Posterior vena cava (tissue), 2 donors: ENCODE measurements around the gene GLYR1. TPM values are rescaled to one million over a fixed set of nuclear protein-coding genes. Genes with fewer than 3 reads are reported as not detected.
"Not testable (repeated sequence)": the region's sequence is repeated elsewhere in the genome, so short reads cannot be mapped to it uniquely, and the experiment has no call there.

Experiments used
- DNase-seq: peaks from one replicate; pipeline ENCODE4 v3.0.0-alpha.2; 2020; ENCODE audit warnings: low spot score
- intact Hi-C, 2 donors: fragments of 100-400 bp; cut with DNase I; formaldehyde crosslinking; loops; one replicate each; pipeline versions ENCODE4 v1.14.1 to v1.14.2; 2022 to 2023
- long read RNA-seq, 2 donors: library from polyadenylated mRNA; unstranded; transcript quantifications; one replicate each; pipeline ENCODE4 v2.0.0, GENCODE V29; 2020 to 2021
- total RNA-seq, 2 donors: library from RNA; stranded (reverse); fragmentation: NEBNext Ultra II Directional; extraction: Animal tissue kit (Norgen Biotek cat#: 25700); gene quantifications; one replicate each; pipeline ENCODE4 v1.2.1, GENCODE V29; 2021
- donor health status: DM: yes; HTN: yes; CAD: no.
- donor health status: DM: yes; HTN: yes; CAD: no.

The GLYR1 gene
- 10 to 100 TPM; 72.2 to 72.3 TPM for total RNA-seq
- long read RNA-seq, donor 1, transcript GLYR1-201 (16 exons, 3,772 nt), result major isoform, 7 of 25 reads
- long read RNA-seq, donor 1, partial matches to known transcripts, result 5 of 25 reads
- long read RNA-seq, donor 1, other reads (novel, unspliced or antisense), result 11 of 25 reads
- long read RNA-seq, donor 2, partial matches to known transcripts, result 12 of 57 reads
- long read RNA-seq, donor 2, other reads (novel, unspliced or antisense), result 43 of 57 reads

DNA sequence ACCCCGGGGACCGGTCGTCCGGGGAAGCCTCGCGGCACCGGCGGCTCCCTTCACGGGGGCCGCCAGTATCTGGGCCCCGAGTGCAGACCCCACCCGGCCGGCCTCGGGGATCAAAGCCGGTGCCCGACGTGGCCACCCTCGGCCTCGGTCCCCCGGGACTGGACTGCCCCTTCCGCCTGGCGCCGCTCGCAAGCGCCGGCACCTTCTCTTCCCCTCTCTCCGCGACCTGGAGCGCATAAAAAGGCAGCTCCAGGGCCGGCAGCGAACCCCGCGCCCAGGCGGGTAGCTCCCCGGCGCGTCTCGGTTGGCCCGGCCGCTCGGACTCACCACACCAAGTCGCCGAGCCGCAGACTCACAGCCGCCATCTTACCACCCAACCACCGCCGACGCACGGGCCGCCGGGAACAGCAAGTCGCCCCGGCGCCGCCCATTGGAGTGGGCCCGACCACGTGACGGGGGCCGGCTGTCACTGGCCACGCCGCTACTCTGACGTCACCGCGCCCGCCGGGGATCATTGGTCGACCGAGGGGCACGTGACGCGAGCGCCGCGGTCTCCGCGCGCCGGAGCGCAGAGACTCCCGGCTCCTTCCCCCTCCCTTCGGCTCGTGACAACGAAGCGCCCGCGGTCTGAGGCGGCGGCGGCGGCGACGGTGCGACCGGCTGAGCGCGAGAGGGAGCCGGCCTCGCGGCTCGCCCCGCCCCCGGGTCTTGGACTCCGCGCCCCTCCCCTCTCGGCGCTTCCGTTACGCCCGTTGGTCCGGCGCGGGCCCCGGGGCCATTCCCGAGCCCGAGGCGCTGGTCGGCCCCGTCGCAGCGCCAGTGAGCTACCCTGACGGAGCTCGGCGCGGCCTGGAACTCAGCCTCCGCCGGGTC is at the start of gene GLYR1, which contains the start of gene UBN1:
TSS of gene GLYR1 (minus strand) at position 388 of the 873 bp plus-strand sequence. CDS start at position 365, 23 bp downstream.
TSS of gene UBN1 (plus strand) at position 581 of the 873 bp plus-strand sequence. CDS start 5,437 bp downstream, outside the sequence.
- peak; percentile 100 for DNase-seq
- intact Hi-C loops, result loop anchor here (5.0 kb wide), 2 partner anchors 90 to 110 kb away; partner anchors contain the start of genes SEC14L5 (in 2 of the 2) and PPL (in 1 of the 2)

DNA sequence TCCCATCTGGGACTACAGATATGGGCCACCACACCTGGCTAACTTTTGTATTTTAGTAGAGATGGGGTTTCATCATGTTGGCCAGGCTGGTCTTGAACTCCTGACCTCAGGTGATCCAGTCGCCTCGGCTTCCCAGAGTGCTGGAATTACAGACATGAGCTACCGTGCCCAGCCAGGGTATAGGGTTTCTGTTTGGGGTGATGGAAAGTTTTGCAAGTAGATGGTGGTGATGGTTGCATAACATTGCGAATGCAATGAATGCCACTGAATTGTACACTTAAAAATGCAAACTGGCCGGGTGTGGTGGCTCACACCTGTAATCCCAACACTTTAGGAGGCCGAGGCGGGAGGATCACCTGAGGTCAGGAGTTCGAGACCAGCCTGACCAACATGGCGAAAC is 49.7 kb upstream of the GLYR1 start:
- intact Hi-C loops, DNase-seq: not testable (repeated sequence)

DNA sequence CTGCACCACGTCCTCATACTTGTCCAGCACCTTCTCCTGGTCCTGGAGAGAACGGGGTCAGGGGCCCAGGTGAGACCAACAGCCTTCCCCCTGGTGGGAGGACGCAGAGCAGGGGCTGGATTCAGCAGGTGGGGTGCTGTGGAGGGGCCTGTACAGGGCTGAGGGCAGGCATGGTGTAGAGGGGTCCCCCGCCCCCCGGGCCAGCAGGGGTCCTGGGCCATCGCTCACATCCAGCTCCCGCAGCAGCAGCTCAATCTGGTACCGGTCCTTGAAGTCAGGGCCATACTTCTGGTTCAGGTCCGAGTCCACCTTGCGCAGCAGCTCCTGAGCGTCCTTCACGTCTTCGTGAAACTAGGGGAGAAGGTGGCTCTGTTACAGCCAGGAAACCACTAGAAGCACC is 48.3 kb upstream of the GLYR1 start:
- no peak for DNase-seq
- intact Hi-C loops, result no loop called here

DNA sequence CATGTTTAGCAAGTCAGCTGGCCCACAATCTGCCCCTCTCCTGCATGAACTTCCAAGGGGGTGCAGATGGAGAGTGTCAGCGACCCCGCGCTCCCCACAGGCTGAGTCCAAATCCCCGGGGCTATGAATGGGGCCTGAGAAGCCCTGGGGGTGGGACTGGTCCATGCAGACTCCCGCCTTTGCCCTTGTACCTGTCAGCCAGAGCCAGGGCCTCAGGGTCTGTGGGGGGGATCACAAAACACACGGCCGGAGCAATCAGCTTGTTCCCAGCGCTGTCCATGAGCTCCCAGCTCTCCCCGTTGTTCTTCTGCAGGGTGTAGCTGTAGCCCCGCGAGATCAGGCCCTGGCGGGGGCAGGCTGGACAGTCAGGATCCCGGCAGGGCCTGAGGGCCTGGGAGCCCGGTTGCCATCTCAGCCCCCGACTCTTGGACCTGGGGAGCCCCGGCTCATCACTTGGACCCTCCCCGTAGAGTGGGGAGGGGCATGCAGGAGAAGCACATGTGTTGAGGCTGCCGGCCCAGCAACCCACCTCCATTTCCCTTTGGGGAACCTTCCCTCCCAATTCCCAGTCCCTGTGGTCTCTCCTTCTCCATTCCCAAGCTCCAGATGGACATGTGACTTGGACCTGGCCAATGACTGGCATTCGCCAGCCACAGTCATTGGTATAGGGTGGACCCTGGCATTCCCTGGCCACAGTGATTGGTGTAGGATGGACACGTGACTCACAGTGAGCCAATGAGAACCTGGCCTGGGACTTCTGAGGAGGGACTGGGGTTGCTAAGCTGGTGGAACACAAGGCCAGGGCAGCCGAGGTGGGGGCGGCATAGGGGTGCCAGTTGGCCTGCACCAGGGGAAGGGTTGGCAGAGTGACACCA is 47.4 kb upstream of the GLYR1 start:
- intact Hi-C loops, result no loop called here
- DNase-seq, result no peak

DNA sequence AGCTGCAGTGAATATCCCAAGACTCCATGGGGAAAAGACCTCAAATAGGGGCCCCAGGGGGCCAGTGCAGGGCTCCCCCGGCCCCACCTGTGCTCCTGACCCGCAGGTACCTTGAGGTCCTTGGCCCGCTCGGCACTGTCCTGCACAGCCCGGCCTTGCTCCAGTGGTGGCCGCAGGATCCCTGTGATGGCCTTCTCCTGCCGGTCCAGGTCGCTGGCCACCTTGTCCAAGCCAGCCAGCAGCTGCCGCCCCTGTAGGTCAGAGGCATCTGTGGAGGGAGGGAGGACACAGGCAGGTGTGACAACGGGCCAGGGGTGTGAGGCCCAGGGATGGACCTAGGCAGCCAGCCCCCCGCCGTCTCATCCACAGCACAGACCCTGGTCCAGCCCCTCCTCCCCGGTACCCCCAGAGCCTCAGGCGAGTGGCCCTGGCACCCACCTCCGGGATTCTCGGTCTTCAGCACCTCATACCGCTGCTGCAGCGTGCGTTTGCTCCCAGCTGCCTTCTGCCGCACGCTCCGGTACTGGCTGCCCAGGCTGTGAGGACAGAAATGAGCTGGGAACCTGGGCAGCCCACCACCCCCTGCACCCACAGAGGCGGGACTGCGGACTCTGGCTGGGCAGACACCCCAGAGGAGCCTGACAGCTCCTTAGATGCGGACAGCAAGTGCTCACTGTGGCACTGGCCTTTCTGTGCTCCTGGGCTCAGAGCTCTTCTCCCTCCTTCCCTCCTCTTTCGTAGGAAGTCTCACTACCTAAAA is 46.2 kb upstream of the GLYR1 start:
- intact Hi-C loops, result no loop called here
- no peak for DNase-seq

DNA sequence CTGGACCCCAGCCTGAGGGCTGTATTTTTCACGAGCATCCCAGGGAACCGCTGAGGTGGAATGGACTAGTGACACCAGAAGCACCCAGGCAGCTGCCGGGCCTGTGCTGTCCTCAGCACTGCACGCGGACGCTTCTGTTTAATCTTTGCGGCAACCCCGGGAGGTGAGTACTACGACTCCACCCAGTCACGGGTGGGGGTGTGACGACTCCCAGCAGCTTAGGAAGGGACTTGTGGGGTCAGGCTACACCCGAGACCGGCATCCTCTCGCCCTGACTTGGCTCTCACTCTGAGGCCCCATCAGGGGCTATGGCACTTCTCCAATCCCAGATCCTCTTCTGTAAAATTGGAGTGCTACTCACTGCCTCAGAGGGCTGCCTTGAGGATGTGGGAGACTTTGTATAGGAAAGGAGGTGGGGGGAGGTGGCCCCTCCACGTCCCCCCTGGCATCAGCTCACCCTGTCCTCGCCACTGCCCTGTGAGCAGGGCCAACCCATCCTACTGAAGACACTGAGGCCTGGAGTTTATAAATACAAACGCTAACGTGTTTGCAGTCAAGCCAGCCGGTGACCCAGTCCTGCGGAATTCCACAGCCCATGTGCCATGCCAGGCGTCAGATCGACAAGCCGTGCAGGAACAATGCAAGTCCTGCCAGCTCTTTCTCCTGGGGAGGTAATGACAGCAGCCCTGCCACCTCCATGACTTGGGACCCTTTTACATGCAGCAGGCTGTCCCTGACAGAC is 45.4 kb upstream of the GLYR1 start:
- DNase-seq, result no peak
- intact Hi-C loops, result no loop called here

DNA sequence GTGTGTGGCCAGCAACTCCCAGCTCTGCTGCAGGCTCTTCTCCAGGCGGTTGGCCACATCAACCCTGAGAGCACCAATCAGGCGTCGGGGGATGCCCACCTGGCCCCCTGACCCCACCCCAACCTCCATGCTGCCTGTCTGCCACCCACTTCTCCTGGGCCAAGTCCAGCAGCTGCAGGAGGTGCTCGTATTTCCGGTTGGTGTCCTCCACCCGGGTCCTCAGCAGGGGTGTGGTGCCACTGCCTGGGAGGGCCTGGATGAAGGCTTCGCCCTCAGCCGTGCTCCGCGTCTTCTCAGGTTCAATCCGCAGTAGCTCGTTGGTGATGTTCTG is 44.8 kb upstream of the GLYR1 start:
- intact Hi-C loops, result no loop called here

DNA sequence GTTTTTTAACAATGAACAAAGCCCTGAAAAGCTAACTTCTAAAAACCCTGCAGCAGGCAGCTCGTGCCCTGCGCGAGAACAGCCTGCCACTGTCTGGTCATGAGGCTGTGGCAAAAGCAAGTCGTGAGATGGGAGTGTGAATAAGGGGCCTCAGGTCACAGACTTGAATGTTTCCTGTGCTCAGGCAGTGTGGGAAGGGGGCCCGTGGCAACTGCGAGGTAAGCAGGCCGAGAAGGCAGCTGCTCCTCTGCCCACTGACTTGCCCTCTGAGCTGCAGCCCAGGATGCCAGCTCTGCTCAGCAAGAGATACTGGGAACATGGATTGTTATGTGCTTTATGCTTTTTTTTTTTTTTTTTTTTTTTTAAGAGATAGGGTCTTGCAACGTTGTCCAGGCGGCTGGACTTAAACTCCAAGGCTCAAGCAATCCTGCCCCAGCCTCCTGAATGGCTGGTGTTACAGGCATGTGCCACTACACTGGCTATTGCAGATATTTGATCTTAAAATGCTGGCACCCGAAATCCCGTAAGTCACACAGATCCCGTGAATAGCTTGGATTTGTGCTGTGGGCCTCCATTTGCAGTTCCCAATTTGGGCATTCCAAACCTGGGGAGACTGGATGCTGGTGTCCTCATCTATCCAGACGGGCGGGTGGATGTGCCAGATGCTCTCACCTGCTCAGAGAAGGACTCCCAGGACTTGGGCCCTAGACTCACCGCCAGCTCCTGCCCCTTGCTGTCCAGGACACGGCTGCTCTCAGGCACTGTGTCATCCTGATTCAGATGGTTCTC is 44.2 kb upstream of the GLYR1 start:
- intact Hi-C loops, result no loop called here
- DNase-seq, result no peak

More for the DNA sequence above, 44.8 kb upstream of the GLYR1 start:
- DNase-seq, result no peak

DNA sequence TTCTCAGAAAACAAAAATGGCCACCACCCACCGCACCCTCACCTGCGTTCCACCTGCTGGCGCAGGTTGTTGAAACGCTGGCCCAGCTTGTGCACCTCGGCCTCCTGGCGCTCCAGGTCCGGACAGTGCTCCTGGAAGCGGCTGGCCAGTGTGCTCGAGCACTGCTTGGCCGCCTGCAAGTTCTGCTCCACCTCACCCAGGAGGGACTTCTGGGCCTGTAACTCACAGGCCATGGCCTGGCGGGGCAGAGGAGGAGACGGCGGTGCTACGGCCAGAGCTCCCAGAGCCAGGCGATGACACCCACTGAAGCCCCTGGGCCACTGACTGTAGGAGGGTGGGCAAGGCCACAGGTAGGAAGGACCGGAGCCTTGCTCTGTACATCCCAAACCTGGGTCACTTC is 43.6 kb upstream of the GLYR1 start:
- no peak for DNase-seq
- intact Hi-C loops, result no loop called here

DNA sequence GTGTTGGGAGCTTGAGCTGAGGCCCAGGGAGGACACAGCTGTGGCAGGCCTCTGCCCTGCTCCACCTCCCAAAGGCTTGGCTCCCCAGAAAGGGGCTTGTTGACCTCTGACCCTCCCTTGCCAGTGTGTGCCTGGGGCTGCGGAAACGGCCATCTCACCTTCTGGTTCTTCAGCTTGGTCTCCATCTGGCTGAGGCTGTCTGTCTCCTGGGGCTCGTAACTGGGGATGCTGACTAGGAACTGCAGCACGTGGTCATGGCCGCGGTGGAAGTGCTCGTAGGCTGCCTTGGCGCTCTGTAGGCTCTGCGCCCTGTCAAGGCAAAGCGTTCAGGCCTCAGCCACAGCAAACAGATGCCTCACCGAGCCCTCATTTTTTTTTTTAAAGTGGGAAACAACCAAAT is 42.9 kb upstream of the GLYR1 start:
- DNase-seq, result no peak
- intact Hi-C loops, result no loop called here

DNA sequence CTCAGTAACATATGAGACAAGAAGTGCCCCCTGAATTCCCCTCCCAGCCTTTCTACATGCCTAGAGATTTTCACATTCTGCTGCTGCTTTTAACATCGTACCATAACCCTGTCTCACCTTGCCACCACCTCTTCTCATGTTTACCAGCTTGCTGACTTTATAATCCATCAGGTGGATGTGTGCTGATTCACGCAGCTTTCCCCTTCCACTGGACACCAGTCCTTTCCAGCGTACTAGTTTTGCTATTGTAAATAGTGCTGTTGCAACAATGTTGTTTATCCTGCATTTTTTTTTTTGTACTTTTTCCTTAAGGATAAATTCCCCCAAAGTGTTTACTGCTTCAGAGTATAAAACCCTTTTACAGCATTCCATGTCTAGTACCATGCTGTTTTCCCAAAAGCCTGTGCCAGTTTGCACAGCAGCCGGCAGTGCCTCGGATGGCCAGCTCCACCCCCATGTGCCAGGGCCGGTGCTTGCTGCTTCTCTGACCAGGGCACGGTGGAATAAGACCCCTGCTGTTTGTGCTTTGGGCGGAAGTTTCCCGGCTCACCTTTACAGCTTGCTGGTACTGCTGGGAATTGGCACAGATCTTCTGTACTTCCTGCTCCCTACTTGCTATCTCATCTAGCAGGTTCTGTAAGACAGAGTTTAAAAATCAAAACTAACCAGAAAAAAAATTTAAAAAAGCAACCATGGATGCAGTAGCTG is 41.5 kb upstream of the GLYR1 start:
- no peak for DNase-seq
- intact Hi-C loops, result no loop called here

DNA sequence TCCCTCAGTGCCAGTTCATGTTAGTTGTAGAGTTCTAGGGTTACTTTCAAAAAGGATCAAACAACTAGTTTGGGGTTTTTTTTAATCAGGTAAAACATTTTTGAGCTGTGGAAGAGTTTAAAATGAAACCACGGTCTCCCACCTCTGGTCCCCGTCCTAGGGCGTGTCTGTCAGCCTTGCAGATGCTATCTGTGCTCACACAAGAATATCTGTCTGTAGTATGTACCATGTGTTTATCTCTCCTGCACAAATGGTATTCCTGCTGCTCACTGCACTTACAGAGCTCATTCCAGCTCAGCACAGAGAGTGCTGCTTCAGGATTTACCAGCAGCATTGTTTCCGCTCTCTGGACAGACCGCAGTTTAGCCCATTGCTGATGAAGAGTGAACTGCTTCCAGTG is 39.1 kb upstream of the GLYR1 start:
- peak; percentile 18 for DNase-seq
- intact Hi-C loops, result no loop called here

DNA sequence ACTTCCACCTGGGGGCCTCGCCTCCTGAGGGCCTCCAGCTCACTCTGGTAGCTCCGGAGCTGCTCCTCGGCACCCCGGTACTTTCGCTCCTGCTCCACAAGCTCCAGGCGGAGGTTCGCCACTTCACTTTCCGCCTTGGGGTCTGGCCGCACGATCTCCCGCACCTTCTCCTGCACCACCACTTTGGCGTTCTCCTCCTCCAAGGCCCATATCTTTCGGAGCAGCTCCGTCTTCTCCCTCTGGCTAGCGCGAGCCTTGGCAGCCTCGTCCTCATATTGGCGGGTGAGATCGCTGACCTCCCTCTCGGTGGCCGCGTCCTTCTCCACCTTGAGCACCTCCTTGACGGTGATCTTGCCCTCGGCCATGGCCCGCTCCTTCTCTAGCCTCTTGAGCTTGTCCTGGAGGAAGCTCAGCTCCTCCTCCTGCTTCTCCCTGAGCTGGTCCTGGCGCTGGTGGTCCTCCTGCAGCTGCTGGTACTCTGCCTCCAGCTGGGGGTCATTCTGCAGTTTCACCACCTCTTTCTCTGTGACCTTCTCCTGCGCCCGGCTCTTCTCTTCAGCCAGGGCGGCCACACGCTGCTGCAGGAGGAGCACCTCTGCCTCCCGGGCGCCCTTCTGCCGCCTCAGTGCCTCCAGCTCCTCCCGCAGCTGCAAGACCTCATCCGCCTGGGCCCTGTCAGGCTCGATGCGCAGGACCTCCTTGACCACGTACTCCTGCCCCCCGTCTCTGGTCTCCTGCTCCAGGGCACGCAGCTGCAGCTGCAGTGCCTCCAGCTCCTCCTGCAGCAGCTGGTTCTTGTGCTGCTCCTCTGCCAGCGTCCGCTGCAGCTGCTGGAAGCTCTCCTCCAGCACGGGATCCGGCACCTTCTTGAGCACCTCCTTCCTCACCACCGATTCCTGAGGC is 38.1 kb upstream of the GLYR1 start:
- DNase-seq, result peak; percentile 60
- intact Hi-C loops, result no loop called here

DNA sequence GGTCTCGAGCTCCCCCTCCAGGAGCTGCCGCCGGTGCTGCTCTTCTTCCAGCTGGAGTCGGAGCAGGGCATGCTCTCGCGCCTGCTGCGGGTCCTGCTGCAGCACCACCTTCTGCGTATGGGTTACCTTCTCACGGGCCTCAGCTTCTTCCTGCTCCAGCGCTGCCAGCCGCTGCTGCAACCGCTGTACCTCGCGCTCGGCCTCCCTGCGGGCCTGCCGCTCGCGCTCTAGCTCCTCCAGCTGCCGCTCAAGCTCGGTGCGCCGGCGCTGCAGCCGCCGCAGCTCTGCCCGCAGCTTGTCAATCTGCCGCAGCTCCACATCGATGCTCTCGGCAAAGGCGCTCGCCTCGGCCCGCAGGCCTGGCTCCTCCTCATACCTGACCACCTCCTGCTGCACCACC is 37.1 kb upstream of the GLYR1 start:
- intact Hi-C loops, result no loop called here

DNA sequence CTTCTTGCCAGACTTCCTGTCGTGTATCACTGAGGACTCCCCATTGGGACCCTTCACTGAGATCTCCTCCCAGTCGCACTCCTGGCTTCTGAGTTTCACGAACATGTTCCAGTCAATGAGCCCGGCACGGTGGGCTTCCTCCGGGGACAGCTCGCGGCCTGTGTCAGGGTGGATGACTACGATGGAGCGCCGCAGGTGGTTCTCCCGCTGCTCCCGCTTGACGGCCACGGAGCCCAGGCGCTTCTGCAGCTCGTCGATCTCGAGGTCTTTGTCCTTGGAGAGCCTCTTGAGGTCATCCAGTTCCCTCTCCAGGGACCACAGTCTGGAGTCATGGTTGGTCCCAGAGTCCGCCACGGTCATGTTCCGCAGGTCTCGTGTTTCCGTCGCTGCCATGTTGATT is 36.4 kb upstream of the GLYR1 start:
- intact Hi-C loops, result no loop called here
- DNase-seq, result no peak

More for the DNA sequence above, 37.1 kb upstream of the GLYR1 start:
- DNase-seq, result peak; percentile 50
